Lung (tissue), 12 donors: ENCODE data around the gene UBE2L6. TPM values are rescaled to one million over a fixed set of nuclear protein-coding genes. Genes with fewer than 3 reads are reported as not detected.

Experiments used
- ATAC-seq: fragments of 200-7000 bp; cut with Tn5 transposase; one replicate; pipeline ENCODE4 v1.9.1; 2020; ENCODE audit warnings: moderate number of reproducible peaks; ENCODE audit not compliant: insufficient read depth, low FRiP score
- DNase-seq, 3 donors: peaks; one replicate each; pipeline ENCODE4 v3.0.0-alpha.2; 2013 to 2017
- H3K27ac ChIP-seq, 2 donors: one replicate each; pipeline ENCODE4 v1.5.1; 2013; ENCODE audit warnings: mild to moderate bottlenecking in 2 of 2, moderate library complexity in 2 of 2, control low read depth in 1 of 2, inconsistent platforms in 1 of 2, low read depth in 1 of 2, low read length in 1 of 2
- H3K27me3 ChIP-seq, 3 donors: one replicate each; pipeline ENCODE4 v1.5.1; 2013; ENCODE audit warnings: low read length in 2 of 3; ENCODE audit not compliant: control insufficient read depth in 3 of 3, insufficient read depth in 3 of 3
- H3K36me3 ChIP-seq, 4 donors: one replicate each; pipeline ENCODE4 v1.5.1; 2013; ENCODE audit warnings: low read length in 4 of 4, mild to moderate bottlenecking in 1 of 4, moderate library complexity in 1 of 4; ENCODE audit not compliant: control insufficient read depth in 4 of 4, insufficient read depth in 4 of 4
- H3K4me1 ChIP-seq, 5 donors: one replicate each; pipeline ENCODE4 v1.5.1; 2013; ENCODE audit warnings: low read length in 5 of 5, mild to moderate bottlenecking in 2 of 5, moderate library complexity in 1 of 5; ENCODE audit not compliant: control insufficient read depth in 5 of 5, insufficient read depth in 5 of 5
- H3K4me3 ChIP-seq: one replicate; pipeline ENCODE4 v1.5.1; 2013; ENCODE audit warnings: mild to moderate bottlenecking, control low read depth, moderate library complexity
- H3K9ac ChIP-seq, 2 donors: one replicate each; pipeline ENCODE4 v1.5.1; 2013; ENCODE audit warnings: low read length in 2 of 2, control low read depth in 1 of 2; ENCODE audit not compliant: insufficient read depth in 1 of 2
- H3K9me3 ChIP-seq, 4 donors: one replicate each; pipeline ENCODE4 v1.5.1; 2013; ENCODE audit warnings: low read length in 3 of 4, mild to moderate bottlenecking in 1 of 4, moderate library complexity in 1 of 4; ENCODE audit not compliant: control insufficient read depth in 4 of 4, insufficient read depth in 3 of 4
- WGBS, 2 donors: extraction: QIAGEN DNeasy Blood & Tissue Kit; methylation state at CpG; one replicate each; pipeline ENCODE4 v1.1.7; 2013; 5-methylcytosine and 5-hydroxymethylcytosine counted together
- polyA plus RNA-seq, 2 donors: library from polyadenylated mRNA; stranded (reverse); fragments of 200-250 nt; gene quantifications; one replicate each; pipeline ENCODE4 v1.2.1, GENCODE V29; 2013
- total RNA-seq, 2 donors: library from RNA; depleted of rRNA in 1 of 2; stranded (reverse); fragments of >200 nt in 1 of 2; gene quantifications; one replicate each; pipeline ENCODE4 v1.2.1, GENCODE V29; 2014 to 2021
- TF ChIP-seq, protein P1 (sequence below): IDR thresholded peaks from 2 replicates; pipeline ENCODE4 v1.5.1; 2012; ENCODE audit warnings: mild to moderate bottlenecking; ENCODE audit errors: control extremely low read depth, extremely low read depth
- donor health status: control.
- donor health status: control.
- donor health status: Bipolar disorder and iron deficiency.
- donor health status: healthy.
- donor health status: DM: yes; HTN: yes; CAD: no.

Gene UBE2L6
- total and polyA plus RNA-seq, 4 donors: 38.9 to 129 (median 71.0) TPM

DNA sequence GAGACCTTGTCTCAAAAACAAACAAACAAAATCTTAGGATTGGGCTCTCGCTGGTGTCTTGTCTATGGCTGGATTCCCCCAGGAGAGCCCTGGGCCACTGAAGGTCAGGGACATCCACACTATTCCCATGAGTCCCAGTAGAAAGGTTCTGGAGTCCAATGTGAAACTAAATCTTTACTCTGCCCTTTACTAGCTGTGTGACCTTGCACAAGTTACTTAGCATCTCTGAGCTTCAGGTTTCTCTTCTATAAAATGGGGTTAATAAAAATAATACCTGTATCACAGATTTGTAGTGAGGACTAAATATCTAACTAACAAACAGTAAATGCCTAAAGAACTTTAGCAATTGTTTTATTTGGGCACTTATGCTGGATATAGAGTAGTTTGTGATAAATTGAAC is 61.0 kb downstream of the UBE2L6 start:
- Histone ChIP-seq H3K9ac (no peak overlapping the region), H3K36me3 (peaks cover 0 to 5% (median under 1%) of the 10 kb centered on the region in 4 donors), H3K4me3 (no peak overlapping the region), H3K9me3 (no peaks in the 10 kb centered on the region), H3K27me3 (no peaks in the 10 kb centered on the region), H3K4me1 (no peaks in the 10 kb centered on the region), H3K27ac (no peak overlapping the region)
- TF ChIP-seq, protein P1, sequence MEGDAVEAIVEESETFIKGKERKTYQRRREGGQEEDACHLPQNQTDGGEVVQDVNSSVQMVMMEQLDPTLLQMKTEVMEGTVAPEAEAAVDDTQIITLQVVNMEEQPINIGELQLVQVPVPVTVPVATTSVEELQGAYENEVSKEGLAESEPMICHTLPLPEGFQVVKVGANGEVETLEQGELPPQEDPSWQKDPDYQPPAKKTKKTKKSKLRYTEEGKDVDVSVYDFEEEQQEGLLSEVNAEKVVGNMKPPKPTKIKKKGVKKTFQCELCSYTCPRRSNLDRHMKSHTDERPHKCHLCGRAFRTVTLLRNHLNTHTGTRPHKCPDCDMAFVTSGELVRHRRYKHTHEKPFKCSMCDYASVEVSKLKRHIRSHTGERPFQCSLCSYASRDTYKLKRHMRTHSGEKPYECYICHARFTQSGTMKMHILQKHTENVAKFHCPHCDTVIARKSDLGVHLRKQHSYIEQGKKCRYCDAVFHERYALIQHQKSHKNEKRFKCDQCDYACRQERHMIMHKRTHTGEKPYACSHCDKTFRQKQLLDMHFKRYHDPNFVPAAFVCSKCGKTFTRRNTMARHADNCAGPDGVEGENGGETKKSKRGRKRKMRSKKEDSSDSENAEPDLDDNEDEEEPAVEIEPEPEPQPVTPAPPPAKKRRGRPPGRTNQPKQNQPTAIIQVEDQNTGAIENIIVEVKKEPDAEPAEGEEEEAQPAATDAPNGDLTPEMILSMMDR: no peak
- DNase-seq: no peak
- WGBS, 2 donors: 86 to 95% methylated on average over 1 of the region's 1 CpG
- ATAC-seq: no peak

DNA sequence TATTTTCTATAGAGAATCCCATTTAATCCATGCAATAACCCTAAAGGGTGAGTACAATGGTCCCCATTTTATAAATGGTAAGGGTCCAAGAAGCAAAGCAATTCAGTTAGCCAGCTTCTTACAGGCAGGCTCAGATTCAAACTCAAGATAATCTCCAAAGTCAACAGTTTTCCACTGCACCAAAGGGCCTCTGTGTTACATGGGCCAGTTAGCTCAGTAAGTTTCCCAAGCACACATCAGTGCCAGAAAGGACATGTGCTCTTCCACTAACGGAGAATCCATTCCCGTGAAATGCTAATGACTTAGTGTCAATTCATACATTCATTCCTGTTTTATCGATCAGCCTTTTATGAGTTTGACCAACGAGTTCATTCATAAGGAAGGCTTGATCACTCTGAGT is 63.0 kb downstream of the UBE2L6 start:
- Histone ChIP-seq H3K27ac (no peak overlapping the region), H3K36me3 (peaks cover 0 to 5% (median under 1%) of the 10 kb centered on the region in 4 donors), H3K9me3 (no peaks in the 10 kb centered on the region), H3K4me3 (no peak overlapping the region), H3K4me1 (peaks cover 4 to 9% (median 7%) of the 10 kb centered on the region in 5 donors), H3K9ac (no peak overlapping the region), H3K27me3 (no peaks in the 10 kb centered on the region)
- TF ChIP-seq, protein P1: no peak
- 90 to 94% methylated on average over 4 of the region's 4 CpGs for WGBS, 2 donors
- no peak for ATAC-seq
- DNase-seq: no peak

DNA sequence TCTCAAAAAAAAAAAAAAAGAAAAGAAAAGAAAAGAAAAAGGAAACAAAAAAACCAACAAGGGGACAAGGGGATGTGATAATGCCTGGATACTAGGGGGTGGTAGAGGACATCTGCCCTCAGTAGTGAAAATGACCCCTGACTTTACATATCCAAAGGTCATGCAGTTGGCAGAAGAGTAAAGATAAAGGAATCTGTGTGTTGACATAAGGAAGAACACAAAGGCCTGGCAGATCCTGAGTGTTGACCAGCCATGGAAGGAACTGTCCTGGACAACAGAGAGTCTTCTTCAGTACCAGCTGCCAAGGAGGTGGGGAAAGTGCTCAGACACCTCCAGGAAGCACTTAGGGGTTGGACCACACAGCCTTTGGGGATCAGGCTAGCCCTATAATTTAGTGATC is 64.6 kb downstream of the UBE2L6 start:
- Histone ChIP-seq H3K27ac (no peak overlapping the region), H3K4me3 (no peak overlapping the region), H3K4me1 (peaks cover 4 to 22% (median 7%) of the 10 kb centered on the region in 5 donors), H3K9me3 (no peaks in the 10 kb centered on the region), H3K36me3 (peaks cover 0 to 5% (median under 1%) of the 10 kb centered on the region in 4 donors), H3K27me3 (no peaks in the 10 kb centered on the region), H3K9ac (no peak overlapping the region)
- no peak for DNase-seq
- TF ChIP-seq, protein P1: no peak
- no peak for ATAC-seq

DNA sequence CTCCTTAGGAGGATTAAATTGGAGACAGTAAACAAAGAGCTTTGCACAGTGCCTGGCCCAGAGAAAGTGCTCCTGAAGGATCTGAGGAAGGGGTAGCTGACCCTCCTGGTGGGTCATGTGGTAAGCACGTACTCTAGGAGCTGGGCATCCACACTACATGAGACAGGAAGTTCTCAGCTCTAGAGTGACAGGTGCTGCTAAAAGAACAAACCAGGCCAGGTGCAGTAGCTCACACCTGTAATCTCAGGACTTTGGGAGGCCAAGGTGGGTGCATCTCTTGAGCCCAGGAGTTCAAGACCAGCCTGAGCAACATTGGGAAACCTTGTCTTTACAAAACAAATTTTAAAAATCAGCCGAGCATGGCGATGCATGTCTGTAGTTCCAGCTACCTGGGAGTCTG is 65.1 kb downstream of the UBE2L6 start:
- no peak overlapping the region for H3K9ac ChIP-seq

More for the DNA sequence above, 65.1 kb downstream of the UBE2L6 start:
- H3K9me3 ChIP-seq: no peaks in the 10 kb centered on the region
- H3K4me3 ChIP-seq: no peak overlapping the region
- DNase-seq (no peak), ATAC-seq (no peak)
- no peaks in the 10 kb centered on the region for H3K27me3 ChIP-seq
- peaks cover 0 to 5% (median under 1%) of the 10 kb centered on the region in 4 donors for H3K36me3 ChIP-seq
- H3K27ac ChIP-seq: no peak overlapping the region
- TF ChIP-seq, protein P1: no peak
- peaks cover 4 to 22% (median 7%) of the 10 kb centered on the region in 5 donors for H3K4me1 ChIP-seq
- WGBS, 2 donors: 91 to 97% methylated on average over 3 of the region's 3 CpGs
